Measurements from ENCODE around the gene SLC7A14. TPM values are rescaled to one million over a fixed set of nuclear protein-coding genes. Genes with fewer than 3 reads are reported as not detected.

Gene SLC7A14
- total and polyA plus RNA-seq, 2 donors (not counting 1 experiment from before 2014, with no cell fraction given), result not detected

DNA sequence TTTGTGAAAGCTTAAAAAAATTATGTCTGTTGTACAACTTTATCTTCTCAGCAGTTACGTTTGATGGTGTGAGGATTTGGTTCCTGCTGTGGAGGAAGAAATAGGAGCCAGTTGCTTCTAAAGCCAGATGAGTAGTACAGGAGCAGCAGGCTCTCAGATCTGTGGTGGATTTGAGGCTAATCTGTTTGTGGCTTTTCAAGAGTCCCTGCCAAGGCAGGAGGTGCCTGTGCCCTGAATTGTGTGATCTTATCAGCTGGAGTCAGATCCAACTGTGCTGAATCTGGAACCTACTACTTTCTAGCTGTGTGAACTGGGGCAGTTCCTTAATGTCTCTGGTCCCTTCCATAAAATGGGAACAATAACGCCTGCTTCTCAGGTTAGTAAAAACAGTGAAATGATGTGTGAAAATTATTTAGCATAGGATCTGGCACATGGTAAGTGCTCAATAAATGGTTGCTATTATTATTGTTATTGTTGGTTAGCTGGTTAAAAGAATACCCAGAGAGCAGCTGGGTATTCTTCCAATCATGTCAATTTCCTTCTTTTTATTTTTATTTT, 159.6 kb downstream of the SLC7A14 start:
- intact Hi-C loops (cut with micrococcal nuclease), result no loop called here
- Histone ChIP-seq H3K27me3 (replicated peaks in 1 of 4; ENCODE audit: control extremely low read depth in 1 of 4, control insufficient read depth in 3 of 4, insufficient read depth in 4 of 4, low read length in 3 of 4) (no peaks in the 10 kb centered on the region), H3K79me2 (ENCODE audit: control insufficient read depth, insufficient read depth, low read length) (no peaks in the 10 kb centered on the region), H3K4me3 (ENCODE audit: control extremely low read depth in 1 of 5, extremely low read depth in 1 of 5, insufficient read depth in 1 of 5, low read depth in 2 of 5, low read length in 4 of 5) (no peak overlapping the region), H2AFZ (ENCODE audit: insufficient read depth, low read depth, low read length, poor library complexity, severe bottlenecking) (no peak overlapping the region), H3K4me2 (replicated peaks; ENCODE audit: low read depth, low read length, poor library complexity, severe bottlenecking) (no peak overlapping the region), H3K9ac (ENCODE audit: low read length) (no peak overlapping the region), H3K9me3 (ENCODE audit: control extremely low read depth in 1 of 3, control insufficient read depth in 2 of 3, insufficient read depth in 1 of 3, low read length in 2 of 3) (no peaks in the 10 kb centered on the region), H4K20me1 (ENCODE audit: control insufficient read depth, insufficient read depth, low read length, poor library complexity, severe bottlenecking) (no peaks in the 10 kb centered on the region), H3K36me3 (replicated peaks in 1 of 2; ENCODE audit: control extremely low read depth in 1 of 2, control insufficient read depth in 1 of 2, extremely low read depth in 1 of 2, insufficient read depth in 2 of 2, low read length in 1 of 2) (no peaks in the 10 kb centered on the region), H3K27ac (ENCODE audit: low read length in 2 of 2) (no peak overlapping the region), H3K4me1 (ENCODE audit: control insufficient read depth in 2 of 2, insufficient read depth in 2 of 2, low read length in 2 of 2) (no peaks in the 10 kb centered on the region)
- POLR2A ChIA-PET, result interaction anchor here (0.5 kb wide), 1 partner anchor 44 kb away, joined by 3 read pairs; no protein-coding TSS in a partner anchor
- CTCF ChIA-PET, result interaction anchor here (1.5 kb wide), 1 partner anchor 9 kb away, joined by 3 read pairs; no protein-coding TSS in a partner anchor
- no peak overlapping the region for H3K27ac Mint-ChIP-seq
- no peak for DNase-seq
- no peaks in the 10 kb centered on the region for H3K4me1 Mint-ChIP-seq
- 50% methylated on average over 1 of the region's 2 CpGs for WGBS (ENCODE audit: insufficient coverage)
- no peaks in the 10 kb centered on the region for H3K9me3 Mint-ChIP-seq (ENCODE audit: insufficient read depth)
- H3K27me3 Mint-ChIP-seq, result peaks cover 7% of the 10 kb centered on the region
- no peak for TF ChIP-seq EZH2 (IDR thresholded peaks at IDR 0.05; ENCODE audit: borderline replicate concordance, insufficient read depth, low read depth, low read length, poor library complexity, severe bottlenecking)
- TF ChIP-seq, protein P1, sequence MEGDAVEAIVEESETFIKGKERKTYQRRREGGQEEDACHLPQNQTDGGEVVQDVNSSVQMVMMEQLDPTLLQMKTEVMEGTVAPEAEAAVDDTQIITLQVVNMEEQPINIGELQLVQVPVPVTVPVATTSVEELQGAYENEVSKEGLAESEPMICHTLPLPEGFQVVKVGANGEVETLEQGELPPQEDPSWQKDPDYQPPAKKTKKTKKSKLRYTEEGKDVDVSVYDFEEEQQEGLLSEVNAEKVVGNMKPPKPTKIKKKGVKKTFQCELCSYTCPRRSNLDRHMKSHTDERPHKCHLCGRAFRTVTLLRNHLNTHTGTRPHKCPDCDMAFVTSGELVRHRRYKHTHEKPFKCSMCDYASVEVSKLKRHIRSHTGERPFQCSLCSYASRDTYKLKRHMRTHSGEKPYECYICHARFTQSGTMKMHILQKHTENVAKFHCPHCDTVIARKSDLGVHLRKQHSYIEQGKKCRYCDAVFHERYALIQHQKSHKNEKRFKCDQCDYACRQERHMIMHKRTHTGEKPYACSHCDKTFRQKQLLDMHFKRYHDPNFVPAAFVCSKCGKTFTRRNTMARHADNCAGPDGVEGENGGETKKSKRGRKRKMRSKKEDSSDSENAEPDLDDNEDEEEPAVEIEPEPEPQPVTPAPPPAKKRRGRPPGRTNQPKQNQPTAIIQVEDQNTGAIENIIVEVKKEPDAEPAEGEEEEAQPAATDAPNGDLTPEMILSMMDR (IDR thresholded peaks at IDR 0.05), result no peak
- no peak for ATAC-seq (ENCODE audit: low read depth)
- no peak overlapping the region for H3K4me3 Mint-ChIP-seq

DNA sequence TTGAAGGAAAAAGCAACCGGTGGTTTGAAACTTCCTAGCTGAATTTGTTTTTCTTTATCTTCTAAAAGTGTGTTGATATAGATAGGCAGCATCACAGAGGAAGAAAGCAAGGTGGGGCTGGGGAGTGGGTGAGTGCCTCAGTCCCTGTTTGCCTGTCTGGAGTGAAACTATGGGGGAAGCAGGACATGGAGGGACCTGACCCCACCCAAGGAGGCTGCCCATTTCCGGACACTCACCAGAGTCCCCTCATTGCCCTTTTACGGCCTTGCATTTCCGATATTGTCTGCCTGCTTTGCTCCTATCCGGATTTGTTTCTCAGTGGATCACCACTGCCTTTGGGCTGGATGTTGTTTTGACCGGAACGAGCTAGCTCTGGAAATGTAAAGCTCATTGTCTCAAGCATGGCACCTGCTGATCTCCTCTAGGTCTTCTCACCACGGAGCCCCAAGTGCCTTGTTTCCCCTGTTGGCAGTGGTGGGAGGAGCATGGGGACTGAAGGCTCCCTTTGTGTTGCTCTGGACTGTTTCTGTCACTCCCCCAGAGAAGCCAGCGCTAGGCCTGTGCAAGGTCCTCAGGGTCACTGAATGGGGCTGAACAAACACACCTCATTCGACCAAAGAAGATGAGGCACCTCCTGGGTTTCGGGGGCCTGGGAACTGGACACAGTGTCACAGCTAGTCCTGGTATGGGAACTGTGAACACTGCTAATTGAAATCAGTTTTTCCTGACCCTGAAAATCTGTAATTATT, 160.2 kb downstream of the SLC7A14 start:
- peaks cover 0 to under 1% (median 0%) of the 10 kb centered on the region in 4 experiments for H3K27me3 ChIP-seq (replicated peaks in 1 of 4; ENCODE audit: control extremely low read depth in 1 of 4, control insufficient read depth in 3 of 4, insufficient read depth in 4 of 4, low read length in 3 of 4)
- Mint-ChIP-seq H3K27ac (no peak overlapping the region), H3K9me3 (ENCODE audit: insufficient read depth) (no peaks in the 10 kb centered on the region), H3K27me3 (peaks cover 8% of the 10 kb centered on the region), H3K4me3 (no peak overlapping the region), H3K4me1 (no peaks in the 10 kb centered on the region)
- no peak for ATAC-seq (ENCODE audit: low read depth)
- 87% methylated on average over 8 of the region's 11 CpGs for WGBS (ENCODE audit: insufficient coverage)
- TF ChIP-seq, protein P1 (IDR thresholded peaks at IDR 0.05), result no peak
- no peak for TF ChIP-seq EZH2 (IDR thresholded peaks at IDR 0.05; ENCODE audit: borderline replicate concordance, insufficient read depth, low read depth, low read length, poor library complexity, severe bottlenecking)
- no peaks in the 10 kb centered on the region for H3K79me2 ChIP-seq (ENCODE audit: control insufficient read depth, insufficient read depth, low read length)
- no peak overlapping the region for H2AFZ ChIP-seq (ENCODE audit: insufficient read depth, low read depth, low read length, poor library complexity, severe bottlenecking)
- H3K9me3 ChIP-seq (ENCODE audit: control extremely low read depth in 1 of 3, control insufficient read depth in 2 of 3, insufficient read depth in 1 of 3, low read length in 2 of 3), result peaks cover 0 to under 1% (median 0%) of the 10 kb centered on the region in 3 donors
- POLR2A ChIA-PET, result no interaction called here
- no peak overlapping the region for H3K27ac ChIP-seq (ENCODE audit: low read length in 2 of 2)
- H3K4me1 ChIP-seq (ENCODE audit: control insufficient read depth in 2 of 2, insufficient read depth in 2 of 2, low read length in 2 of 2), result no peaks in the 10 kb centered on the region
- intact Hi-C loops (cut with micrococcal nuclease), result no loop called here
- no peak for DNase-seq
- CTCF ChIA-PET, result interaction anchor here (1.5 kb wide), 1 partner anchor 9 kb away, joined by 3 read pairs; no protein-coding TSS in a partner anchor
- H4K20me1 ChIP-seq (ENCODE audit: control insufficient read depth, insufficient read depth, low read length, poor library complexity, severe bottlenecking), result no peaks in the 10 kb centered on the region
- H3K4me2 ChIP-seq (replicated peaks; ENCODE audit: low read depth, low read length, poor library complexity, severe bottlenecking), result no peak overlapping the region
- no peaks in the 10 kb centered on the region for H3K36me3 ChIP-seq (replicated peaks in 1 of 2; ENCODE audit: control extremely low read depth in 1 of 2, control insufficient read depth in 1 of 2, extremely low read depth in 1 of 2, insufficient read depth in 2 of 2, low read length in 1 of 2)
- no peak overlapping the region for H3K9ac ChIP-seq (ENCODE audit: low read length)
- H3K4me3 ChIP-seq (ENCODE audit: control extremely low read depth in 1 of 5, extremely low read depth in 1 of 5, insufficient read depth in 1 of 5, low read depth in 2 of 5, low read length in 4 of 5), result no peak overlapping the region
